ENCODE measurements around the gene STARD3. TPM values are rescaled to one million over a fixed set of nuclear protein-coding genes. Genes with fewer than 3 reads are reported as not detected.

Gene STARD3
- total RNA-seq, 6 experiments from 2014 or later = 24.3 to 49.8 (median 28.0) TPM

GRCh38 chr17:39607851-39608130 is 29.2 kb upstream of the STARD3 start, which contains the start of gene NEUROD2:
NEUROD2 (minus strand) TSS chr17:39607920; CDS start chr17:39606599, 1,321 bp downstream.
- Histone ChIP-seq H3K27ac (no peak within 1 kb of the TSS), H3K4me1 (peaks cover 0 to 11% (median 0%) of the 10 kb centered on the region in 4 donors), H3K27me3 (peaks cover 18 to 47% of the 10 kb centered on the region in 2 donors), H3K9me3 (no peaks in the 10 kb centered on the region), H3K36me3 (no peaks in the 10 kb centered on the region), H3K4me3 (no peak within 1 kb of the TSS)
- no peak for ATAC-seq
- intact Hi-C loops (cut with DNase I) = loop anchor here in 1 of 2 donors (10.0 kb wide), 1 partner anchor 63 kb away; no protein-coding TSS in a partner anchor
- no peak for DNase-seq
- WGBS (ENCODE audit: insufficient coverage, low coverage, low lambda C conversion rate, missing lambda C conversion rate) = 15% methylated on average over 18 of the region's 20 CpGs
- TF ChIP-seq POLR2A (IDR thresholded peaks at IDR 0.05) (no peak), CTCF (IDR thresholded peaks at IDR 0.05) (no peak)

- peaks cover 0 to 11% (median 0%) of the 10 kb centered on the region in 4 donors for H3K4me1 ChIP-seq
- no peaks in the 10 kb centered on the region for H3K36me3 ChIP-seq
- H3K4me3 ChIP-seq = no peak overlapping the region
- TF ChIP-seq POLR2A (IDR thresholded peaks at IDR 0.05) = no peak
- TF ChIP-seq CTCF (IDR thresholded peaks at IDR 0.05) = no peak
- 13% methylated on average over 12 of the region's 15 CpGs for WGBS (ENCODE audit: insufficient coverage, low coverage, low lambda C conversion rate, missing lambda C conversion rate)
- no peaks in the 10 kb centered on the region for H3K9me3 ChIP-seq
- H3K27me3 ChIP-seq = peaks cover 18 to 44% of the 10 kb centered on the region in 2 donors
- no peak for ATAC-seq
- no peak for DNase-seq
- no peak overlapping the region for H3K27ac ChIP-seq
- intact Hi-C loops (cut with DNase I) = loop anchor here in 1 of 2 donors (10.0 kb wide), 1 partner anchor 64 kb away; no protein-coding TSS in a partner anchor
These were observed 28.6 kb upstream of the STARD3 start for GRCh38 chr17:39608142-39608981.

GRCh38 chr17:39609416-39610025 is 27.4 kb upstream of the STARD3 start:
- Histone ChIP-seq H3K27ac (no peak overlapping the region), H3K4me1 (peaks cover 0 to 11% (median 0%) of the 10 kb centered on the region in 4 donors), H3K27me3 (peaks cover 18 to 39% of the 10 kb centered on the region in 2 donors), H3K36me3 (no peaks in the 10 kb centered on the region), H3K9me3 (no peaks in the 10 kb centered on the region), H3K4me3 (no peak overlapping the region)
- no peak for TF ChIP-seq CTCF (IDR thresholded peaks at IDR 0.05)
- no peak for TF ChIP-seq POLR2A (IDR thresholded peaks at IDR 0.05)
- DNase-seq (no peak), ATAC-seq (no peak)
- 100% methylated on average over 1 of the region's 4 CpGs for WGBS (ENCODE audit: insufficient coverage, low coverage, low lambda C conversion rate, missing lambda C conversion rate)
- intact Hi-C loops (cut with DNase I) = loop anchor here in 1 of 2 donors (10.0 kb wide), 1 partner anchor 65 kb away; no protein-coding TSS in a partner anchor

GRCh38 chr17:39611401-39612112 is 25.4 kb upstream of the STARD3 start:
- H3K4me3 ChIP-seq = no peak overlapping the region
- no peaks in the 10 kb centered on the region for H3K4me1 ChIP-seq
- H3K36me3 ChIP-seq = no peaks in the 10 kb centered on the region
- no peak for TF ChIP-seq CTCF (IDR thresholded peaks at IDR 0.05)
- no peak for TF ChIP-seq POLR2A (IDR thresholded peaks at IDR 0.05)
- no peak for ATAC-seq
- no peaks in the 10 kb centered on the region for H3K9me3 ChIP-seq
- DNase-seq = no peak
- WGBS (ENCODE audit: insufficient coverage, low coverage, low lambda C conversion rate, missing lambda C conversion rate) = 88% methylated on average over 8 of the region's 9 CpGs
- intact Hi-C loops (cut with DNase I) = no loop called here
- peaks cover 6 to 20% of the 10 kb centered on the region in 2 donors for H3K27me3 ChIP-seq
- H3K27ac ChIP-seq = no peak overlapping the region

All from right lobe of liver (tissue), 6 donors.